HepG2 (cell line): ENCODE measurements around the gene SNRPD1. TPM values are rescaled to one million over a fixed set of nuclear protein-coding genes. Genes with fewer than 3 reads are reported as not detected.

ENCODE experiments used
- ATAC-seq: fragments of 200-7000 bp; cut with Tn5 transposase; 3 replicates; pipeline ENCODE4 v1.9.1; 2020; ENCODE audit warnings: mild to moderate bottlenecking, moderate library complexity
- BruUV-seq: library from RNA; stranded (reverse); fragments of 400-500 nt; replicated peaks from 2 replicates; lab custom pipeline; 2021; lab: Mats Ljungman, UMichigan
- CTCF ChIA-PET: fragments of 300-600 bp; formaldehyde crosslinking; extraction: SDS; loops from one replicate; lab custom pipeline; 2021; ENCODE audit warnings: low total read pairs, inconsistent platforms, low intra/inter-chr PET ratio; lab: Yijun Ruan, JAX
- POLR2A ChIA-PET: fragments of 350-600 bp; sonication (Branson Sonifier 250); formaldehyde crosslinking; loops from one replicate; lab custom pipeline; 2020; ENCODE audit warnings: antibody characterized with exemption, inconsistent platforms; lab: Yijun Ruan, JAX
- DNase-seq: peaks from one replicate; pipeline ENCODE4 v3.0.0-alpha.2; 2015; ENCODE audit warnings: low spot score
- FAIRE-seq: peaks from 3 replicates; lab custom pipeline; 2011; peaks lifted over from hg19 to GRCh38; lab: Jason Lieb, UNC
- H2AFZ ChIP-seq: one replicate; pipeline ENCODE4 v1.6.1; 2011; ENCODE audit warnings: low read length, inconsistent platforms
- H3K27ac ChIP-seq: fragments of 300-600 bp; 3 replicates; pipeline ENCODE4 v1.8.0; 2011; ENCODE audit warnings: mixed run types, mild to moderate bottlenecking, mixed read lengths, low read length, inconsistent platforms; ENCODE audit not compliant: insufficient read depth; ENCODE audit errors: extremely low read length
- H3K27me3 ChIP-seq, 2 experiments: fragments of 200-600 bp in 1 of 2; 2 replicates in 1 of 2; 3 replicates in 1 of 2; pipeline versions ENCODE4 v1.6.0 to v1.8.0; 2011; ENCODE audit warnings: low read length in 2 of 2, mild to moderate bottlenecking in 2 of 2, moderate library complexity in 2 of 2, inconsistent platforms in 1 of 2; ENCODE audit not compliant: insufficient read depth in 2 of 2, control insufficient read depth in 1 of 2
- H3K36me3 ChIP-seq, 2 experiments: fragments of 200-600 bp in 1 of 2; replicated peaks in 1 of 2; 2 replicates in 1 of 2; 3 replicates in 1 of 2; pipeline versions ENCODE4 v1.5.1 to v1.8.0; 2011; ENCODE audit warnings: low read length in 2 of 2, inconsistent platforms in 1 of 2; ENCODE audit not compliant: insufficient read depth in 2 of 2, control insufficient read depth in 1 of 2
- H3K4me1 ChIP-seq: 2 replicates; pipeline ENCODE4 v1.5.1; 2012; ENCODE audit warnings: low read length, inconsistent platforms; ENCODE audit not compliant: insufficient read depth
- H3K4me2 ChIP-seq: 2 replicates; pipeline ENCODE4 v1.6.0; 2011; ENCODE audit warnings: low read depth, low read length, inconsistent platforms
- H3K4me3 ChIP-seq, 3 experiments: fragments of 200-600 bp in 1 of 3; sonication (generic), shearing (Covaris generic) in 1 of 3; replicated peaks in 1 of 3; 2 replicates each; pipeline ENCODE4 v1.5.1; 2011 to 2016; ENCODE audit warnings: low read length in 3 of 3, inconsistent platforms in 2 of 3, low read depth in 2 of 3, mild to moderate bottlenecking in 2 of 3, control low read depth in 1 of 3, mixed read lengths in 1 of 3; ENCODE audit not compliant: insufficient read depth in 1 of 3
- H3K79me2 ChIP-seq: one replicate; pipeline ENCODE4 v1.6.1; 2011; ENCODE audit warnings: low read length, inconsistent platforms; ENCODE audit not compliant: insufficient read depth
- H3K9ac ChIP-seq: 2 replicates; pipeline ENCODE4 v1.6.0; 2011; ENCODE audit warnings: mild to moderate bottlenecking, low read depth, low read length, inconsistent platforms; ENCODE audit not compliant: insufficient read depth
- H3K9me3 ChIP-seq: 2 replicates; pipeline ENCODE4 v1.5.1; 2012; ENCODE audit warnings: mild to moderate bottlenecking, low read length
- H4K20me1 ChIP-seq: 2 replicates; pipeline ENCODE4 v1.6.0; 2011; ENCODE audit warnings: inconsistent platforms, mild to moderate bottlenecking, low read length, moderate library complexity; ENCODE audit not compliant: insufficient read depth
- CHCHD3 ChIP-seq: sonication (generic); formaldehyde crosslinking; IDR thresholded peaks from 2 replicates; pipeline ENCODE4 v1.8.0; 2022; ENCODE audit warnings: mild to moderate bottlenecking, missing genetic modification reagents, moderate library complexity
- HIC2 ChIP-seq: sonication (generic); formaldehyde crosslinking; IDR thresholded peaks from 2 replicates; pipeline ENCODE4 v1.9.0; 2022; ENCODE audit warnings: low read depth, missing genetic modification reagents
- STAG1 ChIP-seq: sonication (generic); formaldehyde crosslinking; IDR thresholded peaks from 2 replicates; pipeline ENCODE4 v1.4.0; 2020; ENCODE audit warnings: missing genetic modification reagents
- WGBS: methylation state at CpG from one replicate; pipeline ENCODE4 v1.1.6; 2017; ENCODE audit warnings: low lambda C conversion rate; 5-methylcytosine and 5-hydroxymethylcytosine counted together
- in situ Hi-C: cut with HindIII; loops from 2 replicates; pipeline ENCODE4 v1.10.0; 2017; ENCODE audit warnings: low pct_unique_long_range_greater_than_20kb; ENCODE audit not compliant: extremely low pct_ligation_motif_present
- intact Hi-C: fragments of 100-400 bp; cut with micrococcal nuclease; formaldehyde crosslinking; loops from one replicate; pipeline ENCODE4 v1.10.0; 2022; ENCODE audit not compliant: unreplicated experiment
- polyA plus RNA-seq, 8 experiments: library from polyadenylated mRNA; depleted of rRNA in 3 of 8; stranded (reverse) in 7 of 8; unstranded in 1 of 8; fragments of >200 nt; fragmentation: Illumina TruSeq in 4 of 8; extraction: Trizol in 4 of 8; gene quantifications; 2 replicates each; pipeline versions ENCODE4 v1.2.1 to v1.2.3, GENCODE V29; 2011 to 2016; ENCODE audit warnings: low read depth in 4 of 8, missing spikeins in 1 of 8, mixed read lengths in 1 of 8; ENCODE audit not compliant: insufficient read depth in 1 of 8
- total RNA-seq, 5 experiments: library from RNA; depleted of rRNA; stranded (reverse); fragments of >200 nt; fragmentation: Illumina TruSeq; extraction: Trizol; gene quantifications; 2 replicates each; pipeline ENCODE4 v1.2.3, GENCODE V29; 2016; ENCODE audit warnings: low read depth in 1 of 5

Gene SNRPD1
- total and polyA plus RNA-seq, 2 of the 13 experiments (the other 11 are each of a cell fraction or from before 2014, with no cell fraction given) = 22.7 to 275 TPM

GRCh38 chr18:21629089-21629832, 17.1 kb downstream of the SNRPD1 start:
- H3K4me3 ChIP-seq = no peak overlapping the region
- H3K27me3 ChIP-seq = no peaks in the 10 kb centered on the region
- H3K9me3 ChIP-seq = no peaks in the 10 kb centered on the region
- no peak overlapping the region for H3K9ac ChIP-seq
- TF ChIP-seq HIC2 = no peak
- DNase-seq (no peak), FAIRE-seq (no peak), ATAC-seq (no peak)
- in situ Hi-C loops (no loop called here), intact Hi-C loops (no loop called here)
- WGBS = 97% methylated on average over 9 of the region's 9 CpGs
- H3K27ac ChIP-seq = no peak overlapping the region
- no peaks in the 10 kb centered on the region for H3K4me1 ChIP-seq
- BruUV-seq = no TSS peak
- H3K4me2 ChIP-seq = no peak overlapping the region
- ChIA-PET POLR2A (no interaction called here), CTCF (no interaction called here)
- H3K36me3 ChIP-seq = peaks cover 7 to 57% of the 10 kb centered on the region in 2 experiments; a peak in 4 of 5 replicates
- H4K20me1 ChIP-seq = no peaks in the 10 kb centered on the region
- peaks cover 3% of the 10 kb centered on the region for H3K79me2 ChIP-seq
- no peak overlapping the region for H2AFZ ChIP-seq

GRCh38 chr18:21632393-21632792, 20.3 kb downstream of the SNRPD1 start:
- CTCF ChIA-PET = no interaction called here
- peaks cover 7 to 36% of the 10 kb centered on the region in 2 experiments; a peak in 4 of 5 replicates for H3K36me3 ChIP-seq
- in situ Hi-C loops = no loop called here

More at GRCh38 chr18:21632393-21632792, 20.3 kb downstream of the SNRPD1 start:
- Histone ChIP-seq H3K27ac (no peak overlapping the region), H4K20me1 (no peaks in the 10 kb centered on the region), H3K79me2 (no peaks in the 10 kb centered on the region), H3K4me2 (no peak overlapping the region), H3K27me3 (no peaks in the 10 kb centered on the region), H2AFZ (no peak overlapping the region), H3K9me3 (no peaks in the 10 kb centered on the region), H3K9ac (no peak overlapping the region), H3K4me1 (peaks cover 6% of the 10 kb centered on the region), H3K4me3 (no peak overlapping the region)
- no peak for FAIRE-seq
- no TSS peak for BruUV-seq
- DNase-seq = no peak
- WGBS = 95% methylated on average over 1 of the region's 1 CpG
- ATAC-seq = no peak
- no peak for TF ChIP-seq CHCHD3 (CRISPR knock-in tag)
- peak; percentile 24; the same call in 1 of the 2 replicates for TF ChIP-seq STAG1 (CRISPR knock-in tag)
- intact Hi-C loops = no loop called here
- POLR2A ChIA-PET = no interaction called here
